Head of caudate nucleus (tissue), 42 donors: Measurements from ENCODE around the gene TTLL6.

Experiments used
- DNase-seq, 42 donors: peaks; one replicate each; pipeline versions ENCODE4 v3.0.0 to v3.0.0-alpha.2; 2020 to 2021; ENCODE audit warnings: mixed read lengths in 7 of 42
- intact Hi-C: fragments of 100-400 bp; cut with DNase I; formaldehyde crosslinking; loops from one replicate; pipeline ENCODE4 v1.15.0; 2022

The TTLL6 gene

DNA sequence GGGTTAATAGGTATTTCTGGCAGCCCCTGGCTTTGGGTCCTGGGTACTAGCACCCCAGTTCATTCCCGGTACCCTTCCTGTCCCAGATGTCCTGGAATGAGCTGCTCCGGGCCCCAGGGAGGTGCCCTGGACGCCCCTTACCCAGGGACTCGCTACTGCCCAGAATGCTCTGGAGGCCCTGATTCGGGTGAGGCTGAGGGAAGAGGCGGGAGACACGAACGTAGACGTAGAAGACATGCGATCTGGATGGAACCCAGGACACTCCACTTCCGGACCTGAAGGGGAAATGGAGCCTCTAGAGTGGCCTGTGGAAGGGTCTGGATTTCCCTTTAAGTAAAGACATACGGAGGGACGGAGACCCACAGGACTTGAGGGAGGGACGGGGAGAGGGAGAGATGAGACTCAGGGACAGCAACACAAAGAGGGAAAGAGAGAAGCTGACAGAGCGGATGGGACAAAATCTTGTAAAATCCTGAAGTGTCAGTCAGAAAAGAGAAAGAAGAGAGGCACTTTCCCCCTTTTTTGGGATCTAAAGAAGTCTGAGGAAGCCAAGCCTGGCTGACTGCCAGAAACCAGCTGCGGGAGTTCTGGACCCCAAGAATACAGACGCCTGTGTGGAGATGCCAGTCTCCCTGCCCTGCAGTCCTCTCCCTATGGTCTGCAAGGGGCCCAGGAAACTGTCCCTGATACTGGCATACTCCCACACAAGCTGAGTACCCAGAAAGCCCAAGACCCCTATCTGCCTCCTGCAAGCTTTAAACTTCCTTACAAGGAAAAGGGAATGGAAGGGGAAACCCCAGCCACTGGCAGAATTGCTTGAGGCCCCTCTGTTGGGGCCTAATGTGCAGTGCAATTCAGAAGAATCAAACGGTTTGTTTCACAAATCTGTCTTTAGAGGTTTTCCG is 87.4 kb downstream of the TTLL6 start:
- intact Hi-C loops = no loop called here
- no peak for DNase-seq

DNA sequence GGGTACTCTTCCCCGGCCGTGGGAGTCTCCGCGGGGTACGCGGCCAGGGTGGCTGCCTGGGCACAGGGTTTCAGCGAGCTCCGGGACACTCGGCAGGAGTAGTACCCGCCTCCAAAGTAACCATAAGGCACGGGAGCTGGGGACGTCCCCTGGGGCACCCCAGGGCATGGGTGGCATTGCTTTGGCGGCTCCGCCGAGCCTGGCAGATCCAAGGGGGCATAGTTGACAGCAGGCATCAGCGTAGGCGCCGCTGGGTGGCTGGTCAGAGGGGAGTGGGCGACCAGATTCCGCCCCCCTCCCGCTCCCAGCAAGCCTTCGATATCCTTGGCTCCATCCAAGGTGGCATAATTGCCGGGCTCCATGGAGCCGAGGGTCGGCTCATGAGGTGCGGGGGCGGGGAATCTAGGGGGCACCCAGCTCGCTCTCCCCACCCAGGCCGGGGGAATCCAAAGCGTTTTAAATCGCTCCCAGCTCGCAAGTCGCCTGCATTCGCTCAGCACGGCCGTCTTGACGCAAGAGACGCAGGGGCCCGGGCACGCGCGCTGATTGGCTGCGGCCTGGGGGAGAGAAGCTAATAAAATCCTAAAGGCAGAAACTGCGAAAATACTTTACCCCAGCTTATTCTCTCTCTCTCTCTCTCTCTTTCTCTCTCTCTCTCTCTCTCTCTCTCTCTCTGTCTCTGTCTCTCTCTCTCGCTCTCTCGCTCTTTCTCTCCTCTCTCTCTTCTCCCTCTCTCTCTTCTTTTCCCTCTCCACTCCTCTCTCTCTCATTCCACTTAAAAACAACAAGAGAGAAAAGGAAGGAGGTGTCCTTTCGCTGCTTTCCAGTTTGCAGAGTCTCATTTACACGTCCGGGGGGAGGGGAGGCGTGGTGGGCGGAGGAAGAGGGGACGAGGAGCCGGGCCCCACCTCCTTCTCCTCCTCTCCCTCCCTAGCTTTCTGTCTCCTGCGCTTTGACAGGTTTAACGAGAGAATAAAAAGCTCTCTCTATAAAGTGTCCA is 88.5 kb downstream of the TTLL6 start, which contains the start of gene HOXB13:
TSS of gene HOXB13 (minus strand) at position 519 of the 1,000 bp plus-strand sequence. CDS start at position 362, 157 bp downstream.
- intact Hi-C loops = no loop called here
- DNase-seq = no peak

DNA sequence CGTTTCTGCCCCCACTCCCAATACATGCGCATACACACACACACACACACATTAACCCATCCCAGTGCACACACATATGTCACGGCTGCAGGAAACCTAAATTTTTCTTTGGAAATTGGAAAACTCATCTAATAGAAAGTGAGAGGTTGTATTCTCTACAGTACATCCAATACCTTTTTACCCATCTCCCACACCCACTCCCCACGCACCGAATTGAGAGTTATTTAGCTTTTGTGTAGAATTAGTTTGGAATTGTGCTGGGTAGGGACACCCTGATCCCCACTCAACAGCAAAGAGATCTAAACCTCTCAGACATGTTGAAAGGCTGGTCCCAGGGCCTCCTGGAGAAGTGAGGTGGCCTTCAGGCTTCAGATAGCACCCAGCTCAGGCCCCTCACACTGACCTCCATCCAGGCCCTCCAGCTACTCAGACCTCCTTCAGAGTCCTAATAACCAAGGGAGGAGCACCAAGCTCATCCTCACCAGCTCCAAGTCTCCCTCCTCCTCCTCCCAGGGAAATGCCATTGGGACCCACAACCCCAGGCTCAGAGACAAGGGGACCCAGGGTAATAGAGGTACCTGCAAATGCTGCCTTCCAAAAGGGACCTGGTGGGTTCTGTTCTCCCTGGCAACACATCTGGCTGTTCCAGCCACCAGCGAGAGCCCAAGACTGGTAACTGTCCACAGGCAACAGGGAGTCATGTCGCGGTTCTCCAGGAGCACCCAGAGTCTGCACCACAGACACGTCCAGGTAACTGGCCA is 89.4 kb downstream of the TTLL6 start:
- no peak for DNase-seq
- intact Hi-C loops = no loop called here

DNA sequence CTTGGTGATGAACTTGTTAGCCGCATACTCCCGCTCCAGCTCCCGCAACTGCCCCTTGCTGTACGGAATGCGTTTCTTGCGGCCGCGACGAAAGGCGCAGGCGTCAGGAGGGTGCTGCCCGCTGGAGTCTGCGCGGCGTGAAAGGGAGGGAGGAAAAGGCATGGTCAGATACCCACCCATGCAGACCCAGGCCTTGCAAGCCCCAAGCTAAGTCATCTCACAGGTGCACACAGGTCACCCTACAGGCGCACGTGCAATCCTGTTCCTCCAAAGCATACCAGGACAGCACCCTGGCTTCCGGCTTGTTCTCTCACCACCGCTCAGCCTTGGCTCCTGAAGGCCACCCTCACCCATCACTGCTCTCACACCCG is 90.1 kb downstream of the TTLL6 start:
- intact Hi-C loops = no loop called here
- DNase-seq = no peak

DNA sequence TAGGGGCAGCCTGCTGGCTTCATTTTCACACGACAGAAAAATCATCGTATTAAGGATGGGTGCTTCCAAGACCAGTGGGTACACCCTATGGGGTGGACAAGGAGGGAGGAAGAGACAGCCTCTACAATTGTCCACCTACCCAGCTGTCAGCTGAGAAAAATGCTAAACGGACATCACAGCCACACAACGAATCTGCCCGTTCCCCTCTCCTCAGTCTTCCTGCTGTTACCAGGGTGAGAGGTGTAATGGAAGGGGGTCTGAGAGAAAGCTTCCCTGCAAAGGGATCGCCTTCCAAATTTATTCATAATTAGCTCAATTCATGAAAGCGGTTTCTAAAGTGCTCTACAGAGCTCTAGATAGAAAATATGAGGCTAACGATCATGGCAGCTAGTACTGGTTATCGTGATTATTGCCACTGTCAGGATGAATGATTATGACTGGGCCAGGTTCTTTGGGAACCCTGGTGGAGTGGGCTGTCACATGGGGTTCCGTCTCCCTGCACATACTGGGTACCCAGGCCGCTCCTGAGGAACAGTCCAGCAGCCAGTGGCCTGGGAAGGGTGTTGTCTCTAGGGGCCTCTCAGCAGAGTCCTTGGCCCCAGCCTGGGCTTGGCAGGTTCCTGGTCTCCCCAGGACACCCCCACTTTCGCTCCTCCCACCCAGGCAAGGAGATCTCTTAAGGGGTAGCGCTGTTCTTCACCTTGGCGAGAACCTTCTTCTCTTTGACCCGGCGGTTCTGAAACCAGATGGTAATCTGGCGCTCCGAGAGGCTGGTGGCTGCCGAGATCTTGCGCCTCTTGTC is 90.7 kb downstream of the TTLL6 start:
- DNase-seq = no peak
- intact Hi-C loops = no loop called here

DNA sequence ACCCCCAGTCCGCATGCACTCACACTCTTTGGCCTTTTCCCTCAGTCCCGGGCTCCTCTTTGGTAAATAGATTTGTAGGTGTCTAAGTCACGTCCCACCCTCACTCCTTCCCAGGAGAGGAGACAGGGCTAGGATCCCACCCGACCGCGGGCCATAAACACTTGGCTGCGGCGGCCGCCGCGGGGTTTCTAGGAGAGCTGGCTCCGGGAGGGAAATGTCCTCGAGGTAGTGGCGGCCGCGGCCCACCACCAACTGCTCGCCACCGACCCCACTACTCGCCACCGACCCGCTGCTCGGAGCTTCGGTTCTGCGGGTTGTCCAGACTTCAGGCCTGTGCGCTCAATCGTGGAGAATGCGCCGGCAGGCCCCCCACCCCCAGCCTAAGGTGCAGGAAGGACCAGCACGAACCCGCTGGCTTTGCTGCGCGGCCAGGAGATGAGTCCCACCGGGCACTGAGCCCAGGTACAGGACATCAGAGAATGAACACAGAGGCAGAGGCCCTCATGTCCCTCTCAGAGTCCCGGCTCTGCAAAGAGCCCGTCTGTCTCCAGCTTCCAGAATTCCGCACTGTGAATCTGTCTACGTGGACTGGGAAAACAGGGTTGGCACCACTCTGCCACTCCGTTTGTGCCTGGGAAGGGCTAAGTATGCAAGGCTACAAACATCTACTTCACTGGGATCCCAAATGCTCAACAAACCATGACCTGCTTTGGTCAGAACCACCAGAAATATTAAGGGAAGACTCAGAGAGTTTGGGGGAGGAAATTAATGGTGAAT is 91.6 kb downstream of the TTLL6 start:
- intact Hi-C loops = no loop called here
- no peak for DNase-seq

DNA sequence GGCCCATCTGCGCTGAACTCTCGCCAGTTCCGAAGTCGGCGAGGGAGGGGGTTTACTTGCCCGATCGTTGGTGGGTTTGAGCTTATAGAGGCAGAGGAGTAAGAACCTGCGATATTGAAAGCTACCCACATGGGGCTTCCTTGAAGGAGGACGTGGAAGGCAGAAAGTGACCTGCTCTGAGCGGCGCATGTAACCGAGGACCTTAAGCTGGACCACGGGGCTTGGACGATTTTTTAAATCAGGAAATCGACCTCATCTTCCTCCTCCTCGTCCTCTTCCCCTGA is 92.1 kb downstream of the TTLL6 start:
- DNase-seq = no peak
- intact Hi-C loops = no loop called here

DNA sequence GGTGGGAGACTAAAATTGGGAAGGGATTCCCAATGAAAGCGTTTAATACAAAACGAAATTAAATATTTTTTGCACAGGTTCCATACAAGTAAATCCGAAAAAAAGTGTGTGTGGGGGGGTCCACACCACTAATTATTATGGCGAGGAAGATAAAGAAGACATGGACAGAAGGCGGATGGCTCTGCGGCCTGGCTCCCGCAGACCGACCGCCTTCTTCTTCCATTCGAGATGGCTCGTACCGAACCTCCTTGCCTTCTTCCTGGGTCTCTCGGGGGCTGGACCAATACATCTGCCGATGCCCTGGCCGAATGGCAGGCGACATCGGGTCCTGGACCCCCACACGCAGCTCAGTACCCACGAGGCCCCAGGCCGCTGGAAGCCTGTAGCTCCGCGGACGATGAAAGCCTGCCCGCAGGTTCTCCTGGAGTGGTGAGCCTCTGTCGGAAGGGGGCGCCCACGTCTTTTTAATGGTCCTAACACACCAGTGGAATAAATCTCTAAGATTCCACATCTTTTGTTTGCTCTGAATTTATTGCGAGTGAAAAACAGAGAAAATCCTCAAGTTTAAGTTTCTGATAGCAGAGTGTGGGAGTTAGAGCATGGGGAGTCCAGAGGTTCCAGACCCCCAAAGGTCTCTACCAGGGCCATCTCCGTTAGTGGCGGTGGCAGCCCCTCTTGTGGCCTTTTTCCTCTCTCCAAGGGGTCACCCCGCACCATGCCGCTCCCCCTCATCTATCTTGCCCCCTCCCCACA is 92.6 kb downstream of the TTLL6 start:
- intact Hi-C loops = no loop called here
- peak; percentile 42 to 89 (median 74) for DNase-seq

DNA sequence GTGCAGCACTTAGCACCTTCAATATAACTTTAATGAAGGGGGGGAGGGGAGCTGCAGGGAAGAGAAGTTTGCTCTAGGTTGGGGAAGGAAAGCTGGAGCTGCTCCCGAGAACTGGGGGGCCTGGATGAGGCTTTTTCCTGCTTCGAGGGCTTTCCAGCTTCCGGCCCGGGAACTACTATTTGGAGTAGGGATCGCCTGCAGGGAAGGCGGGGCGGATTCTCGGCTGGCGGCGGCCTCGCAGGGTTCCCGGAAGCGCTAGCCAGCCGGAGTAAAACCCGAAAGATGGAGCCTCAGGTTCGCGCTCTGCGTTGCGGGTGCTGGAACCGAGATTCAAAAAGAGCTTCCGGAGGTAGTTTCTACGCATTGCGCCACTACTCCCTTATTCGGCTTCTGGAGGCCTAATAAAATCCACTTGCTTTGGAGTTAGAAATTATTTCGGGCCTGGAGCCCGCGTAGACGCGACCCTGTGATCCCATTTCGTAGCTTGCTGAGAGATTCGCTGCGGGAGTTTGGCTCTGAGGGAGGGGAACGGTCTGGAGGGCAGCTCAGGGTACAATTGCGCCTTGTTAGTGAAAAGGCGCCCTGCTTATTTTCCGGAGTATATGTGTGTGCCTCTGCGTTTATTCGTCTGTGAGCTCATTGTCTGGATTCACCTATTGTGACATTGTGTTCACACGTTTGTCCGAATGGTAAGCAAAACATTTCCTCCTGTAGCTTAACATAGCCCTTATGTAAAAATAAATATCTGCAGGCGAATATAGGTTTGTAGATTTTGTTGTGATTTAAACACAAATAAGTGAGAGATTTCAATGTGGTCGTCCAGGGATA is 93.4 kb downstream of the TTLL6 start:
- intact Hi-C loops = no loop called here
- no peak for DNase-seq

DNA sequence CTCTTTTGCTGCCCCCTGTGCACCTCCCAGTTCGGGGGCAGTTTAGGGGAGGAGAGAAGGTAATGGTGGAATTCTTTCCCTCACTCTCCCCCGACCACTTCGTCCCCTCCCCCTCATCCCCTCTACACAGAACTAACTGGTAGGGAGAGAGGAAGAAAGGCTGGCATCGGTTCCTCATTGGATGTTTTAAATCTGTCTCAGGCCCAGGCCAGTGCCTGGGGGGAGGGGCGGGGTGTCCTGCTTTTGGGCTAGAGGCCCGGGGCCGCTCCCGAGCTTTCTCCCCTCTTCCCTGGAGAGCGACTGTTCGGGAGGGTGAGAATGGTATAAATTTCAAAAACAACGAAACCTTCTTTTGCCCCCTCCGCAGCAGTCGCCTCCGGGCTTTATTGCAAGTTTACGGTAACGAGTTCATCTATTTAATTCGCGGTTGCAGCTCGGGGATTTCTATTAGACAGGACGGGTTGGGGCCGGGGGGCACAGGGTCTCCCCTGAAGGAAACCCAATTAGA is 94.1 kb downstream of the TTLL6 start, which contains the start of gene PRAC2:
TSS of gene PRAC2 (plus strand) at position 271 of the 508 bp plus-strand sequence. CDS start 1,226 bp downstream, outside the sequence.
- intact Hi-C loops = no loop called here
- DNase-seq = peak in 2 of 42 donors; percentile 9 to 11

DNA sequence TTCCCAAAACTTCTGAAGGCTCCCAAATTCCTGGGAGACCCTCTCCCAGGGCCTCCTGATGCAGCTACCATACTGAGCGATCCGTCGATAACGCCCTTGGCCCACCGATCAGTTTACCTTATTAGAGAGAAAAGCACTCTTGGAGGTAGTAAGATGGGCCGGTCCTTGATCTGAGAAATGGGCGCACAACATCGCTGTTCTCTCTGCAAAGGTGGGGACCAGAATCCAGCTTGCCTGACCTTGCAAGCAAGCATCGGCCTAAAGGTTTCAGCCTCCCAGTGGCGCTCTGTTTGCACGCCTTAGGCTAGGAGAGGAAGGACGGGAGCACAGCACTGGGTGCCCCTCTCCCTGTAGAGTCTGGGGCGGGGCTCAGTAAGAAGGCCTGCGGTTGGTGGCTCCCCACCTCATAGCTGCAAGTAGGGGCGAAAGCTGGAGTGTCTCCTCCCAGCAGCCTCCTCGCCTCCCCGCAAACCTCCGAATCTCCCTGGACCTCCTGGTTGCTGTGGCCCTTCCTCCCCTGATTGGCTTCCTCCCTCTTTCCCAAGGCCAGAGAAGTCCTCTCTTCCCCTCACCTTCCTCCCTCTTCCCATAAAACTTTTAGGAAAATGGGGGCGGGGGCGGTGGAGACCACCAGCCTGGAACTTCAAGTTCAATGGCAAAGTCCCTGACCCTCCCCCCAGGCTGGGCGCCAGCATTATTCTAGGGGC is 94.7 kb downstream of the TTLL6 start, which contains the start of gene PRAC1:
TSS of gene PRAC1 (minus strand) at position 318 of the 707 bp plus-strand sequence. CDS start at position 192, 126 bp downstream.
- intact Hi-C loops = no loop called here
- DNase-seq = no peak

DNA sequence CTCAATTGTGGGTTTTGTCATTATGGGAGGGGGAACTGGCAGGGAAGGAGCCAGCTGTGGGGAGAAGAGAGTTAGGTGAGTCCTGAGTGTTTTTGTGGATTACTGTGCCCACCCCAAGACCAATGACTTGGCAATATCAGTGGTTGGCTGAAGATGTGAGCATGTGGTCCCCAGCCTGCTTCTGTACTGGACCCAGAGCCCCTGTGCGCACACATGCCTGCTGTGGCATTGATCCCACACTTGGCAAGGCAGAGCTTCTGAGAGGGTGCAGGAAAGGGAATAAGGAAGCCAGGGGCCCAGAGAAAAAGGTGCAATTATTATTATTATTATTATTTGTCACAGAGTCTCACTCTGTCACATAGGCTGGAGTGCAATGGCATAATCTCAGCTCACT is 96.0 kb downstream of the TTLL6 start:
- intact Hi-C loops = no loop called here
- DNase-seq = no peak

DNA sequence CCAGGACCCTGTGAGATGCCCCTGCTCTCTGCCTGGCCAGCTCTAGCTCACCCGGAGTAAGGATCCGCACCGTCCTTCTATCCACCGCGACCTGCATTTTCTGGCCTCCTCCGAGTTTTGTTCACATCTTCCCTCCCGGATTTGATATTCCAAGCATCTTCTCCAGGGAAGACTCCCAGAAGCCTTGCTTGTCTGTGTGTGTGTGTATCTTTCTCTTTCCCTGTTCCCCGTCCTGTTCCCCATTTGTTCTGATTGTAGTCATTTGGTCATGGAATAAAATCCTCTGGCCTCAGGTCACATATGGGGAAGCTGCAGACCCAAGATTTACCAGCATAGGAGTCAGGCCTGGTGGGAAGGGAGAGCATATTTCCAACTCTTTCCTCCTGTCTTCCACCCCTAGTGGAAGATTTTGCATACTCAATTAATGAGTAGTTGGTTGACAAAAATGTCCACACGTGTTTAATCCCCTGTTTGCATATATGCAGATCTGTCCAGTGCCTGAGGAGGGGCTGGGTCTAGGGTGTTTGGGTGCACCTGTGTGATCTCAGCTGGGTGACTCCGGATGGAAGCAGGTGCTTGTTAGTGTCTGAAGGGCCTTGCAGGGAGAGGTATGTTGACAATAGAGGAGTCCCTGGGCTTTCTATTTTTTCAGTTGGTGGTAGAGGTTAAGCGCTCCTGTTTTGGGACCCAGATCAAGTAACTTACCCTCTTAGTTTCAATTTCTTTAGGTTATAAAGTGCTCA is 96.6 kb downstream of the TTLL6 start:
- DNase-seq = no peak
- intact Hi-C loops = no loop called here

DNA sequence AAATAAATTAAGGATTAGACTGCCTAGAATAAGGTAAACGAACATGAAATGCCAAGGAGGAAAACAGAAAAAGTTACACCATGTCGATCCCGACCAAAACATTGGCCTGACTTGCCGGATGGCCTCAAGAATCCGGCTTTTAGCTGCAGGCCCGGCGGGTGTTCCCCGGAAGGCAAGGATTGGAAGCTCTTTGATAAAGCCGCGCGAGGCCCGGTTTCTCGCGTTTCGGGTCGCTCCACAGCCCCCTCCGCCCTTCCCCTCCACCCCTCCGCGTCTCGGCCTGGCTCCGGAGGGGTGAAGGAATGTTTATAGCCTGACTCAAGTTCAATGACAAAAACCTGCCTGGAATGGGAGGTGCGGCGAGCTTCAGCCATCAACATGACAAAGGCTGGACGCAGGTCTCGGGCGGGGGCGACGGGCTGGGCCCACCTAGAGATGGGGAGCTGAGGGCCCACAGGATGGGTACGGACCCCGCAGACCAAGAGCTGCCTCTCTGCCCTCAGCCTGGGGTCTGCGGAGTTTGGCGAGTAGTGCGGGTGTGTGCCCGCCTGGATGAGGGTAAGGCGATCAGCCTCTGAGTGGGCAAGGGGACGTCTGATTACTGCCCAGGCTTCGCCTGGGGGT is 97.3 kb downstream of the TTLL6 start:
- DNase-seq = no peak
- intact Hi-C loops = no loop called here
